Dedifferentiated amniotic fluid mesenchymal stem cell (primary cell): ENCODE measurements around the gene PRR12.

Experiments
- DNase-seq: peaks from one replicate; pipeline ENCODE4 v3.0.0-alpha.2; 2016; ENCODE audit errors: extremely low spot score

Gene PRR12

DNA sequence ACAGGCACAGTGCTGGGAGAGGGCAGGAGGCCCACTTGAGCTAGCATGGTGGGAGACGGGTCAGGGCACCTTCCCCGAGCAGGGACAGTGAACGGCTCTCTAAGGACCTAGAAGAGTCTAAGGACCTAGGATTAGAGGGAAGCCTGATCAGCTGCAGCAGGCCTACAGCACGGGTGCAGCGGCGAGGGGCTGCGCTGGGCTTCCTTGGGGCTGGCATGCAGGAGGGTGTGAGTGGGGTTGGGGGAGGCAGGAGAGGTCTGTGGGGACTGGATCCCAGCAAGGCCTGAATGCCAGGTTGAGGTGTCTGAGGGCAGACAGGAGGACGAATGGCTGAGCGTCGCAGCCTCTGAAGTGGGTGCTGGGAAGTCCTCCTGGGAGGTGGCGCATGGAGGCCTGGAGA is 54.6 kb downstream of the PRR12 start:
- no peak for DNase-seq

DNA sequence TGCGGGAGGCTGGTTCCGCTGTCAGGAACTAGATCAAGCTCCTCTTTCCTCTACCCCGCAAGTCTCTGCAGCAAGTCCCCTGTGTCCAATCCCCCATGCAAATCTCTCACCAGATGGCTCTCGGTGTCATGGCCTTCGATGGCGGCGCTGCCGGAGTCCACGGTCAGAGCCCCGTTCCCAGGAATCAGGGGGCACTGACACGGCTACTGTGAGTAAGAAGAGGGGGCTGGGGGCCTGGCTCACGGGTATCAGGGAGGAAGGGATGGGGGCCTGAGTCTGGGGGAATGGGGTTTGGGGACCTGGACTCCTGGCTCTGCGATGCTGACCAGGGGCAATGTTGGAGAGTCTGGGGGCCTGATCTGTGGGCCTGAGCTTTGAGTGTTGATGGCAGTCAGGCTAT is 55.0 kb downstream of the PRR12 start:
- no peak for DNase-seq

DNA sequence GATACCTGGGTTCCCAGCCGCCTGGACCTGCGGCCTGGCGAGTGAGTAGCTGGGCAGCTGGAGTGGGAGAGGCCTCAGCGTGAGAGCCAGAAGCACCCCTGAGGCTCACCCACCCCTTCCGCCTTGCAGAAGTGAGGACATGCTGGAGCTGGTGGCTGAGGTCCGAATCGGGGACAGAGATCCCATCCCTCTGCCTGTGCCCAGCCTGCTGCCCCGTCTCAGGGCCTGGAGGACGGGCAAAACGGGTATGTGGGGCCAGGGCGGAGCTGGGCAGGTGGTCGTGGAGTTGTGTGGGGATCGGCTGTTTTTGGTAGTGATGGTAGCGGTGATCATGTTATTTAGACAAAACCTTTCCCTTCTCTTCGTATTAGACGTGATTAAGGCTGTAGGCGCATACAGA is 55.6 kb downstream of the PRR12 start:
- no peak for DNase-seq

DNA sequence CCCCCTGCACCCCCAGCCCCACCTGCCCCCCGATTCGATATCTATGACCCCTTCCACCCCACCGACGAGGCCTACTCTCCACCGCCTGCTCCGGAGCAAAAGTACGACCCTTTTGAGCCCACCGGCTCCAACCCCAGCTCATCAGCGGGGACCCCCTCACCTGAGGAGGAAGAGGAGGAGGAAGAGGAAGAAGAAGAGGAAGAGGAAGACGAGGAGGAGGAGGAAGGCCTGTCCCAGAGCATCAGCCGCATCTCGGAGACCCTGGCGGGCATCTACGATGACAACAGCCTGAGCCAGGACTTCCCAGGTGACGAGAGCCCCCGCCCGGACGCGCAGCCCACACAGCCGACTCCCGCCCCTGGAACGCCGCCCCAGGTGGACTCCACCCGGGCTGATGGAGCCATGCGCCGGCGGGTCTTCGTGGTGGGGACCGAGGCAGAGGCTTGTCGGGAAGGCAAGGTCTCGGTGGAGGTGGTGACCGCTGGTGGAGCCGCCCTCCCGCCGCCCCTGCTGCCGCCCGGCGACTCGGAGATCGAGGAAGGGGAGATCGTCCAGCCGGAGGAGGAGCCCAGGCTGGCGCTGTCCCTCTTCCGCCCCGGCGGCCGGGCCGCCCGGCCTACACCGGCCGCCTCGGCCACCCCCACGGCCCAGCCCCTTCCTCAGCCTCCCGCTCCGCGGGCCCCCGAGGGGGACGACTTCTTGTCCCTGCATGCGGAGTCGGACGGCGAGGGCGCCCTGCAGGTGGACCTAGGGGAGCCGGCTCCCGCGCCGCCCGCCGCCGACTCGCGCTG is 60.2 kb downstream of the PRR12 start:
- DNase-seq = no peak

DNA sequence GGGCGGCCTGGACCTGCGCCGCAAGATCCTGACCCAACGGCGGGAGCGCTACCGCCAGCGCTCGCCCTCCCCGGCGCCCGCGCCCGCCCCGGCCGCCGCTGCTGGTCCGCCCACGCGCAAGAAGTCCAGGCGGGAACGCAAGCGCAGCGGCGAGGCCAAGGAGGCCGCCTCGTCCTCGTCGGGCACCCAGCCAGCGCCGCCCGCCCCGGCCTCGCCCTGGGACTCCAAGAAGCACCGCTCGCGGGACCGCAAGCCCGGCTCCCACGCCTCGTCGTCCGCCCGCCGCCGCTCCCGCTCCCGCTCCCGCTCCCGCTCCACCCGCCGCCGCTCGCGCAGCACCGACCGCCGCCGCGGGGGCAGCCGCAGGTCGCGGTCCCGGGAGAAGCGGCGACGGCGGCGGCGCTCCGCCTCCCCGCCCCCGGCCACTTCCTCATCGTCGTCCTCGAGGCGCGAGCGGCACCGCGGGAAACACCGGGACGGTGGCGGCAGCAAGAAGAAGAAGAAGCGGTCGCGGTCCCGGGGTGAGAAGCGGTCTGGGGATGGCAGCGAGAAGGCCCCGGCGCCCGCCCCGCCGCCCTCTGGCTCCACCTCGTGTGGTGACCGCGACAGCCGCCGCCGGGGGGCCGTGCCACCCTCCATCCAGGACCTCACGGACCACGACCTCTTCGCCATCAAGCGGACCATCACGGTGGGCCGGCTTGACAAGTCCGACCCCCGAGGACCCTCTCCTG is 61.0 kb downstream of the PRR12 start:
- DNase-seq = no peak

DNA sequence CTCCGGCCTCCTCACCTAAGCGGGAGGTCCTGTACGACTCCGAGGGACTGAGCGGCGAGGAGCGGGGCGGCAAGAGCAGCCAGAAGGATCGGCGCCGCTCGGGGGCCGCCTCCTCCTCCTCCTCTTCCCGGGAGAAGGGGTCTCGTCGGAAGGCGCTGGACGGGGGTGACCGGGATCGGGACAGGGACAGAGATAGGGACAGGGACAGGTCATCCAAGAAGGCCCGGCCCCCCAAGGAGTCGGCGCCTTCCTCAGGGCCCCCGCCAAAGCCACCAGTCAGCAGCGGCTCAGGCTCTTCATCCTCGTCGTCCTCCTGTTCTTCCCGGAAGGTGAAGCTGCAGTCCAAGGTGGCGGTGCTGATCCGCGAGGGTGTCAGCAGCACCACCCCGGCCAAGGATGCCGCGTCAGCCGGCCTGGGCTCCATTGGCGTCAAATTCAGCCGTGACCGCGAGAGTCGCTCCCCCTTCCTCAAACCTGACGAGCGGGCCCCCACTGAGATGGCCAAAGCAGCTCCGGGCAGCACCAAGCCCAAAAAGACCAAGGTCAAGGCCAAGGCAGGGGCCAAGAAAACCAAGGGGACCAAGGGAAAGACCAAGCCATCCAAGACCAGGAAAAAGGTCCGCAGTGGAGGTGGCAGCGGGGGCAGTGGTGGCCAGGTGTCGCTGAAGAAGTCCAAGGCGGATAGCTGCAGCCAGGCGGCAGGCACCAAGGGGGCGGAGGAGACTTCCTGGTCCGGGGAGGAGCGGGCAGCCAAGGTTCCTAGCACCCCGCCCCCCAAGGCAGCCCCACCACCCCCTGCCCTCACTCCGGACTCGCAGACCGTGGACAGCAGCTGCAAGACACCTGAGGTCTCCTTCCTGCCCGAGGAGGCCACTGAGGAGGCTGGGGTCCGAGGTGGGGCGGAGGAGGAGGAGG is 61.8 kb downstream of the PRR12 start:
- no peak for DNase-seq

DNA sequence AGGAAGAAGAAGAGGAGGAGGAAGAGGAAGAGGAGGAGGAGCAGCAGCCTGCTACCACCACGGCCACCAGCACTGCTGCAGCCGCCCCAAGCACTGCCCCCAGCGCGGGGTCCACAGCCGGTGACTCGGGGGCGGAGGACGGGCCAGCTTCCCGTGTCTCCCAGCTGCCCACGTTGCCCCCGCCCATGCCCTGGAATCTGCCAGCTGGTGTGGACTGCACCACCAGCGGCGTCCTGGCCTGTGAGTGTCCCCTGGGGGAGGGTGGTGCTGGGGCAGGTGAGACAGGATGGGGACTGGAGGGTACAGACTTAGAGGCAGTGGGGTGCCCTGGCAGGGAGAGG is 62.5 kb downstream of the PRR12 start:
- DNase-seq = no peak

DNA sequence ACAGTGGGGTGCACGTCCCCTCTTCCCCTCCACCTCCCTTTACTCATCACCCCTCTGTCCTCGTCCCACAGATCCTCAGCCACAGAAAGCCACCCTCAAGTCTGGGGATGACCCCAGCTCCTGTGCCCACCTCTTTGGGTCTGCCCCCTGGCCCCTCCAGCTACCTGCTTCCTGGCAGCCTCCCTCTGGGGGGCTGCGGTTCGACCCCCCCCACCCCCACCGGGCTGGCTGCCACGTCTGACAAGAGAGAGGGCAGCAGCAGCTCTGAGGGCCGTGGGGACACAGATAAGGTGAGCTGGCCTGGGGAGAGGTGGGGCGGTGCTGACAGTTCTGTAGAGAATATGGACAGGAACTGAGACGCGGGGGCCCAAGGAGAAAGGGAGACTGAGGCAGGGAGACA is 63.6 kb downstream of the PRR12 start:
- DNase-seq = no peak

DNA sequence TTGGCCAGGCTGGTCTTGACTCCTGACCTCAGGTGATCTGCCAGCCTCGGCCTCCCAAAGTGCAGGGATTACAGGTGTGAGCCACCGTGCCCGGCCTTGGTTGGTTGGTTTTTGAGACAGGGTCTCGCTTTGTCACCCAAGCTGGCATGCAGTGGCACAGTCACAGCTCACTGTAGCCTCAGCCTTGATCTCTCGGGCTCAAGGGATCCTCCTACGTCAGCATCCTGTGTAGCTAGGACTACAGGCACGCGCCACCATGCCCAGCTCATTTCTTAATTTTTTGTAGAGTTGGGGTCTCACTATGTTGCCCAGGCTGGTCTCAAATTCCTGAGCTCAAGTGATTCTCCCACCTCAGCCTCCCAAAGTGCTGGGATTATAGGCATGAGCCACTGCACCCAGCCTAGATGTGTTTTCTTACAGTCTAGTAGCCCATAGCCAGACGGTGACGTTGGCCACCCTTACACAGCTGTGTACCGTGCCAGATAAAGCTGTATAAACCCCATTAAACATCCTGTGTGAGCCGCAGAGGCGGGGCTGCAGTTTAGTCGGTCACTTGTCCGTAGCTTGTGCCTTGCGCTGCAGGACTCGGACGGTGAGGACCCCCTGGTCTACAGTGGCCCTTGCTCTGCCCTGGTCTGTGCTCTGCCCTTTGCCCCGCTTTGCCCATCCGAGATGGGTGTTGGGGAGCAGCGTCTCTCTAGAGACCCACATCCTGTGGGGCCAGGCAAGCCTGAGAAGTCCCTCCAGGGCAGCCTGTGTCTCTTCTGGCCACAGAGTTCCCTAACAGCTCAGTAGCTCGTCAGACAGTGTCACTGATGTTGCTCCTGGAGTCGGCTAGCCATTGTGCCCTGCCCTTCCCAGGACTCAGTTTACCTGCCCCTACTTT is 64.8 kb downstream of the PRR12 start:
- DNase-seq = no peak

DNA sequence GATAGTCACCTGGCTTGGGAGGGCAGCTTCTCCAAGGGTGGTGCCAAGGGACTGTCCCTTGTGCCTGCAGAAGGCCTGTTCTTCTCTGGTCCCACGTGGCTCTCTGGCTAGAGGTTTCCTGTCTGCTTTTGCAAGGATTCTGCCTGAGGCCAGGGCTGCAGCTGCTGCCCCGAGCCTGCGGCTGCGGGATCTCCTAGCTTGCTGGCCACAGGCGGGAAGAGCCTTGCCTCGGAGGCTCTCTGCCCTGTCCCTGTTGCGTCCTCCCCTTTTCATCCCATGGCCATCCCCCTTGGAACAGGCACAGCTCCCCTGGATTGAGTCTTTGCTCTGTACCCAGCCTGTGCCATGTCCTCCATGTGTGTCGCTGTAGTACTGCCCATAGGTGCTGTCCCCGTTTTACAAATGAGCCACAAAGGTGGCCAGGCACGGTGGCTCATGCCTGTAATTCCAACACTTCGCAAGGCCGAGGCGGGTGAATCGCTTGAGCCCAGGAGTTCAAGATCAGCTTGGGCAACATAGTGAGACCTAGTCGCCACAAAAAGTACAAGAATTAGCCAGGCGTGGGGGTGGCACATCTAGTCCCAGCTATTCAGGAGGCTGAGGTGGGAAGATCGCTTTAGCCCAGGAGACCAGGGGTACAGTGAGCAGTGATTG is 65.6 kb downstream of the PRR12 start:
- DNase-seq = no peak

DNA sequence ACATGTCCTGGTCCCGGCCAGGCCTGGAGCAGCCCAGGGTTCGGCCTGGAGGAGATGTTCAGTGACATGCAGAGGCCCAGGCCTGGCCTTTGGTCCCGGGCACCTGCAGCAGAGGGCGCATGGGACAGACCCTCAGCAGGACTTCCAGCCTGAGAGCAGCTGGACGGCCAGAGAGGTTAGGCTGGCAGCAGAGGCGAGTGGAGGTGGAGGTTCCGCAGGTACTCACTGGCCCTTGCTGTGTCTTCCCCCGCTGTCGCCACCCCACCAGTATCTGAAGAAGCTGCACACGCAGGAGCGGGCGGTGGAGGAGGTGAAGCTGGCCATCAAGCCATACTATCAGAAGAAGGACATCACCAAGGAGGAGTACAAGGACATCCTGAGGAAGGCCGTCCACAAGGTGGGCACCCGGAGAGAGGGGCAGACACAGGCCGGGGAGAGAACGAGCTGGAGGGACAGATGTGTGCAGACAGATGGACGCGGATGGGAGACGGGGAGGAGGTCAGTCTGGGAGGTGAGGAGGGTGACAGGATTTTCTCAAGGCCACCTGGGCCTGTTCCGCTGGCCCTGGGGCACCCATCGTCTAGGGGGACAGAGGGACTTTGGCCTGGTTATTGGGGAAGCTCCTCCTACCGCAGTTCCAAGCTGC is 66.6 kb downstream of the PRR12 start:
- no peak for DNase-seq

DNA sequence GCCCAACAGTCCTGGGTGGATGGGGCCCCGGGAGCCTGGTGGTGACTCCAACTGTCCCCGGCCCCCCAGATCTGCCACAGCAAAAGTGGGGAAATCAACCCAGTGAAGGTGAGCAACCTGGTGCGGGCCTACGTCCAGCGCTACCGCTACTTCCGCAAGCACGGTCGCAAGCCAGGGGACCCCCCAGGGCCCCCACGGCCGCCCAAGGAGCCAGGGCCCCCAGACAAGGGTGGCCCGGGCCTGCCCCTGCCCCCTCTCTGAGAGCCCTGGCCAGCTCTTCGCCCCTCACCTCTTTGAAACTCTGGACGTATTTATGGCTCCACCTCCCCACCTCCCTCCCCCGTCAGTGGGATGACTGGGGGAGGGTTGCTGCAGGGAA is 67.1 kb downstream of the PRR12 start:
- DNase-seq = no peak

DNA sequence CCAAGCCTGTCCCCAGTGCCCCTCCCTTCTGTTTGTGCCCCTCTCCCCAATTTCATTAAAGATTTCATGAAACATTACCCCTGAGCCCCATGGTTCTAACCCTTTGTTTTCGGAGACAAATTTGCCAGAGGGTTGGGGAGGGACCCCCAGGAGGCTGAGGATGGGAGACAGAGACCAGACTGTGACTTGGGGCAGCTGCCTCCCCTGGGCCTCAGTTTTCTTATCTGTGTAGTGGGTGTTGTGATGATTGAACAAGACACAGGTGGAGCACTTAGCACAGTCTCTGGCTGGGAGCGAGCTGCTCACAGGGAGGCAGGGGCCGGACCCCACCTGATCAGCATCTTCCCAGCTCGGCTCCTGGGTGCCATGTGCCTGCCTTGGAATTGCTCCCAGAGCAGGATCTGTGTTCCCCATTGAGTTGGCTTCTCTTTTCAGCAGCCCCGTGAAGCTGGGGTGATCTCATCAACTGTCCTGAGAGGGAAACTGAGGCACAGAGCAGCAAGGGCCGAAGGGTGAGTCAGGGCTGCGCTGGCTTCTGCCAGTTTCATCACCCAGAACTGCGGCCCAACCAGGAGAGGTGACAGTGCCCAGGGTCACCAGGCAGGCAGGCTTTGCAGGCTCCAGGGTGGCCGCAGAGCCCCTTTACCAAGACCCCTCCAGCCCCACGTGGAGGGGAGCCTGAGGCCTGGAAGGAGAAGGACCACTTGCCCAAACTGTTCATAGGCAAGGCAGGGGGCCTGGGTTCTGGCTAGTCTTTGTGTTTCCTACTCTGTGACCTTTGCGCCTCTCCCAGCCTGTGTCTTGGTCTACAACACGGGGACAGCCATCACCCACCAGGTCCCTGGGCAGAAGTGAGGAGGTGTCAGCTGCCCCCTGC is 67.8 kb downstream of the PRR12 start:
- no peak for DNase-seq

DNA sequence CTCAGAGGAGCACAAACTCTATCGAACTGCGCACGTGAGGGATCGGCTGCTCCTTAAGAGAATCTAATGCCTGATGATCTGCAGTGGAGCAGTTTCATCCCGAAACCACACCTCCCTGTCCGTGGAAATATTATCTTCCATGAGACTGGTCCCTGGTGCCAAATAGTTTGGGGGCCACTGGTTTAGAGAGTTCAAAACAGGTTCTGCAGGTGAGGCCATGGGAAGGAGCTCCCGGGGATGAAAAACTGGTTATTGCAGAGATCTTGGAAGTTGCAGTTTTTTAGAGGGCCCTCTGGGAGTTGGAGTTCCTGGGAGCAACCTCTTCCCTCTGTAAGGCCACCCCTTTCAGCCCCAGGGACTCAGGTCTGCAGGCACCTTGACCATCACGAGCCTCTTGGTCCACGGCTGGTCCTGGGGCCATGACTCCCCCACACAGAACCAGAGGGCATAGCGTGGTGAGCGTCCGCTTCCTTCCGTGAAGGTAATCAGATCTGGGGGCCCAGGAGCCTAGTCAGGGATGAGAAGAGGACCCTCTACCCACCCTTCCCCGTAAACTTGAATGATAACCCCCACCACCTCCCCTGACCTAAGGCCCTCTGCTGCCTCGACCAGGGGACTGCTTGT is 69.5 kb downstream of the PRR12 start:
- no peak for DNase-seq

DNA sequence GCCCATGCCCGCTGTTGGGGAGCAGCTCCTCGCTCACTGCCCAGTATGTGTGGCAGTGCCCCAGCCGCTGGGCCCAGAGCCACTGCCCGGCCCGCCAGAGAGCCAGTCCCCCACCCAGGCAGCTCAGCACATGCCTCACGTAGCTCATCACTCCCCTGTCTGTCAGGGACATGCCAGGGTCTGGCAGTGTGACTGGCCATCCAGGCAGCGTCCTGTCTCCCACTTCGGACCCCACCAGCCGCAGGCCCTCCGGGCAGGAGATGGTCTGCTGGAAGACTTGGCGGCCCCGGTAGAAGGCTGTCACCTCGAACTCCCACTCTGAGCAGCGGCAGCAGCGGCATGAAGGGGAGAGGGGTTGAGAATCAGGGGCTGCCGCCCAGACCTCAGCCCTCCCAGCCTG is 71.0 kb downstream of the PRR12 start:
- DNase-seq = no peak

DNA sequence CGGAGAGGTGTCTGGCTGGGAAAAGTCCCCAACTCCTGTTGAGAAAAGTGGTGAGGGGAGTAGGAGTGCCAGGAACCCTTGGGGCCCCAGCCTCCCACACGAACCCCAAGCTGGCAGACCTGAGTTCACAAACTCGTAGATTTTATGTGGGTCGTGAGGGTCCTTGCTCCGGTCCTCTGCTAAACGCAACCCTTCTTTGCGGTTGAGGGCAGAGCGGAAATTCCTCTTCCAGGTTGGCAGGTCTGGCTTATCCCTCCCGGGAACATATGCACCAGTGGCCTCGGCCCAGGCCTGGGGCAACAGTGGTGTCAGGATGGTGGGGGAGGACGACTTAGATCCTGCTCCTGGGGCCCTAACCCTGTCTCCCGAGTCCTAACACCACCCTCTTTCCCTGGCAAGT is 72.2 kb downstream of the PRR12 start:
- DNase-seq = no peak

DNA sequence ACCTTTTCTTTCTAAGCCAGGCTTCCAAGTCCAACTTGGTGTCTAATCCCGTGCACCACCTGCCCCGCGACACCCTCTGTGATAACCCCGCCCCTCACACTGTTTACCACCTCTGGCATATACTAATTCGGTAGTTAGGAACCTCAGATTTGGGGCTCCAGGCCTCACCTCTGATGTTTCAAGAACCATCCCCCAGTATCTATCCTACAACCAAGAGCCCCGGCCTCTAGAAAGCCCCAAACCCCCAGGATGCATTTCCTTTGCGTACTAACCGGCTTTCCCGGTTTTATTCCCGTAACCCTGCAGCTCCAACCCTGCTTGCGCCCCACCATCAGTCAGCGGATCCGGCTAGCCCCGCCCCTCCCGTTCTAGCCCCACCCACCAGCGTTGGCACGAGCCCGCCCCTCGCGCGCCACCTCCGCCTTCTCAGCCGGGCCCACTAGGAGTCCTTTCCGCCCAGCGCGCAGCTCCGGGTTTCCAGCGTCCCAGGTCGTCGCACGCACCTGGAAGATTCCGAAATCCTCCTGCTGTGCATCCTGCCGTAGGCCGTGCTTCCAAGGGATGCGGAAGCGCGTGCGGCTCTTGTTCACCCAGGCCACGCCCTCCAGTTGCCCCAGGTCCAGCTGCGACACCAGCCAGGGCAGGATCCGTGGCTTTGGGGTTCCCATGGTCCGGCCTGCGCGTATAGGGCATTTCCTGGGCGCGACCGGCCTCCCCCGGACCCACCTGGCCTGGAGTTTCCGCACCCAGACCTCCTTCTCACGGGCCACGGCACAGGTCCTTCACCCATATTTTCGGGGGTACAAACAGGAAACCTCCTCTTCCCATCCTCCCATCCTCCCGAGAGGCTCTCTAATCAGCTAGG is 73.4 kb downstream of the PRR12 start:
- DNase-seq = peak; percentile 75

DNA sequence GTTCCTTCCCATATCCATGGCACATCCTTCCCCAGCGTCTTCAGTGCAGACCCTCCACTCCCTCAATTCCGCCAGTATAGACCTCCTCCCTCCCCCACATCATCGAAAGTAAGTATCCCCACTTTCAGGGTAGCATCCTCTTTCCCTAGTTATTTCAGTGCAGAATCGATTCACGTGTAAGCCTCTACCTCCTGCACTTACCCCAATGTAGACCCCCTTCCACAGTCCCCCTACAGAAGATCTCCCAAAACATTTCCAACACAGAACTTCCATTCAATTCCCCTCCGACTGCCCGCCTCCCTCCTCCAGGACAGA is 74.0 kb downstream of the PRR12 start:
- no peak for DNase-seq
